CD4-positive, alpha-beta T cell (primary cell): ENCODE measurements around the gene KRT20. TPM values are rescaled to one million over a fixed set of nuclear protein-coding genes. Genes with fewer than 3 reads are reported as not detected.

Source experiments
- ATAC-seq: fragments of 200-7000 bp; cut with Tn5 transposase; one replicate; pipeline ENCODE4 v1.10.0; 2022; ENCODE audit warnings: mild to moderate bottlenecking; ENCODE audit not compliant: poor library complexity
- CTCF ChIA-PET: fragments of 350-600 bp; sonication (Branson Sonifier 250); formaldehyde crosslinking; loops from one replicate; lab custom pipeline; 2021; ENCODE audit warnings: antibody characterized with exemption, inconsistent platforms; lab: Charles Lee
- POLR2A ChIA-PET: fragments of 350-600 bp; sonication (Branson Sonifier 250); formaldehyde crosslinking; loops from one replicate; lab custom pipeline; 2021; ENCODE audit warnings: antibody characterized with exemption, inconsistent platforms; lab: Charles Lee
- DNase-seq, 14 experiments: peaks; one replicate each; pipeline ENCODE4 v3.0.0-alpha.2; 2013 to 2020; ENCODE audit warnings: mixed read lengths in 2 of 14
- H3K27ac ChIP-seq, 2 donors: one replicate each; pipeline versions ENCODE4 v1.5.1 to v1.7.0; 2013; ENCODE audit warnings: low read length in 2 of 2, low read depth in 1 of 2, mild to moderate bottlenecking in 1 of 2
- H3K27me3 ChIP-seq, 2 experiments: 1 replicate in 1 of 2; 2 replicates in 1 of 2; pipeline versions ENCODE4 v1.6.1 to v1.7.0; 2013; ENCODE audit warnings: low read length in 2 of 2, control low read depth in 1 of 2, mild to moderate bottlenecking in 1 of 2, moderate library complexity in 1 of 2; ENCODE audit not compliant: insufficient read depth in 2 of 2, control insufficient read depth in 1 of 2
- H3K36me3 ChIP-seq: one replicate; pipeline ENCODE4 v1.6.1; 2013; ENCODE audit warnings: low read length, control low read depth; ENCODE audit not compliant: insufficient read depth
- H3K4me1 ChIP-seq: one replicate; pipeline ENCODE4 v1.6.1; 2013; ENCODE audit warnings: low read length, control low read depth; ENCODE audit not compliant: insufficient read depth
- H3K4me3 ChIP-seq: one replicate; pipeline ENCODE4 v1.5.1; 2013; ENCODE audit warnings: mild to moderate bottlenecking, low read length, moderate library complexity
- H3K9me3 ChIP-seq, 2 experiments: 1 replicate in 1 of 2; 2 replicates in 1 of 2; pipeline versions ENCODE4 v1.6.1 to v1.7.0; 2013; ENCODE audit warnings: low read length in 2 of 2, mild to moderate bottlenecking in 2 of 2, control low read depth in 1 of 2, moderate library complexity in 1 of 2; ENCODE audit not compliant: control insufficient read depth in 1 of 2, insufficient read depth in 1 of 2
- H3K27ac Mint-ChIP-seq: one replicate; pipeline ENCODE4 v1.8.0; 2020; ENCODE audit warnings: mixed read lengths
- H3K27me3 Mint-ChIP-seq: one replicate; pipeline ENCODE4 v1.8.0; 2021; ENCODE audit warnings: mixed read lengths
- H3K36me3 Mint-ChIP-seq: one replicate; pipeline ENCODE4 v1.8.0; 2021; ENCODE audit warnings: low read depth, mixed read lengths
- H3K4me1 Mint-ChIP-seq: one replicate; pipeline ENCODE4 v1.8.0; 2021; ENCODE audit warnings: low read depth, mixed read lengths
- H3K4me3 Mint-ChIP-seq: one replicate; pipeline ENCODE4 v1.8.0; 2020; ENCODE audit warnings: mild to moderate bottlenecking, mixed read lengths
- H3K9me3 Mint-ChIP-seq: one replicate; pipeline ENCODE4 v1.8.0; 2020; ENCODE audit warnings: mixed read lengths
- CTCF ChIP-seq: fragments of 200-600 bp; IDR thresholded peaks from one replicate; pipeline ENCODE4 v1.8.0; 2022; ENCODE audit warnings: antibody characterized with exemption, mild to moderate bottlenecking
- intact Hi-C, 2 experiments: fragments of 100-400 bp; cut with DNase I in 1 of 2; cut with micrococcal nuclease in 1 of 2; formaldehyde crosslinking; loops; one replicate each; pipeline versions ENCODE4 v1.15.1 to v1.9.0; 2023 to 2025; cut with DNase I, micrococcal nuclease
- polyA plus RNA-seq, 2 donors: library from polyadenylated mRNA; unstranded; fragments of 120-200 nt; gene quantifications; one replicate each; pipeline ENCODE4 v1.2.1, GENCODE V29; 2013
- total RNA-seq, 174 experiments: library from RNA in 2 of 174; stranded (reverse) in 2 of 174; gene quantifications; one replicate each; pipeline ENCODE4 v1.2.3 and lab custom pipeline; 2021 to 2026

Gene KRT20, protein sequence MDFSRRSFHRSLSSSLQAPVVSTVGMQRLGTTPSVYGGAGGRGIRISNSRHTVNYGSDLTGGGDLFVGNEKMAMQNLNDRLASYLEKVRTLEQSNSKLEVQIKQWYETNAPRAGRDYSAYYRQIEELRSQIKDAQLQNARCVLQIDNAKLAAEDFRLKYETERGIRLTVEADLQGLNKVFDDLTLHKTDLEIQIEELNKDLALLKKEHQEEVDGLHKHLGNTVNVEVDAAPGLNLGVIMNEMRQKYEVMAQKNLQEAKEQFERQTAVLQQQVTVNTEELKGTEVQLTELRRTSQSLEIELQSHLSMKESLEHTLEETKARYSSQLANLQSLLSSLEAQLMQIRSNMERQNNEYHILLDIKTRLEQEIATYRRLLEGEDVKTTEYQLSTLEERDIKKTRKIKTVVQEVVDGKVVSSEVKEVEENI
- not detected for total RNA-seq
- not detected for polyA plus RNA-seq (2013, experiment 1 of 2)
- polyA plus RNA-seq (2013, experiment 2 of 2), result not detected
- 0 to 0.06 (median 0) reads per million in 172 experiments for total RNA-seq (lab: John Stamatoyannopoulos, UW)

GRCh38 chr17:40884708-40885512, at the start of gene KRT20:
KRT20 (minus strand) TSS chr17:40885242; CDS start chr17:40885185, 57 bp downstream.
- H3K4me3 Mint-ChIP-seq, result no peak within 1 kb of the TSS
- CTCF ChIA-PET, result interaction anchor here (1.0 kb wide), 1 partner anchor 664 kb away, joined by 3 read pairs; no protein-coding TSS in a partner anchor

DNA sequence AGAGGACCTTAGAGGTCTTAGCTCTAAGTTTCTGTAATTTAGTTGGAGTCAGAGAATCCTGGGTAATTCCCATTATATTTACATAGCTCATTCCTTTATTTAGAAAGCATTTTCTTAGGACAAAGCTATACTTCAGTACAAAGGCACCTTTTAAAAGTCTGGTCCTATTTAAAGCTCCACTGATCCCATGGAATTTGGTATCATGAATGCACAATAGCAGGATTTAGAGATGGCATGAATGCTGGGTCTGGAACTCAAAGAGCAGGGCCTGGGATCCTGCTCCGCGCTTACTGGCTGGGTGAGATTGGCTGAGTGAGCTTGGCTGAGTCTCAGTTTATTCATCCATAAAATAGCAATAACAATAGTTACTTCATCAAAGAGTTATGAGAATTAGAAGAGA, 47.6 kb upstream of the KRT20 start:
- Mint-ChIP-seq H3K9me3 (no peaks in the 10 kb centered on the region), H3K4me1 (no peaks in the 10 kb centered on the region), H3K36me3 (no peaks in the 10 kb centered on the region), H3K27me3 (peaks cover 55% of the 10 kb centered on the region), H3K27ac (no peak overlapping the region), H3K4me3 (no peak overlapping the region)
- intact Hi-C loops, result no loop called here
- Histone ChIP-seq H3K27ac (no peak overlapping the region), H3K4me1 (peaks cover 5% of the 10 kb centered on the region), H3K27me3 (no peaks in the 10 kb centered on the region), H3K36me3 (no peaks in the 10 kb centered on the region), H3K9me3 (peaks cover 0 to 4% of the 10 kb centered on the region in 2 experiments), H3K4me3 (no peak overlapping the region)
- POLR2A ChIA-PET, result no interaction called here
- DNase-seq (no peak), ATAC-seq (no peak)
- no peak for TF ChIP-seq CTCF
- CTCF ChIA-PET, result no interaction called here

More at GRCh38 chr17:40884708-40885512, at the start of gene KRT20:
- ATAC-seq (no peak), DNase-seq (no peak)
- no peak within 1 kb of the TSS for H3K4me3 ChIP-seq
- Mint-ChIP-seq H3K9me3 (no peaks in the 10 kb centered on the region), H3K27ac (no peak within 1 kb of the TSS), H3K27me3 (peaks cover 50% of the 10 kb centered on the region), H3K4me1 (no peaks in the 10 kb centered on the region), H3K36me3 (no peaks in the 10 kb centered on the region)
- no peak for TF ChIP-seq CTCF
- POLR2A ChIA-PET, result no interaction called here
- intact Hi-C loops, result no loop called here
- no peaks in the 10 kb centered on the region for H3K9me3 ChIP-seq
- no peaks in the 10 kb centered on the region for H3K4me1 ChIP-seq
- peaks cover 9 to 25% of the 10 kb centered on the region in 2 experiments for H3K27me3 ChIP-seq
- no peaks in the 10 kb centered on the region for H3K36me3 ChIP-seq
- no peak within 1 kb of the TSS for H3K27ac ChIP-seq

GRCh38 chr17:40931311-40931710, 46.3 kb upstream of the KRT20 start:
- TF ChIP-seq CTCF, result no peak
- ATAC-seq (no peak), DNase-seq (no peak)
- peaks cover 59% of the 10 kb centered on the region for H3K27me3 Mint-ChIP-seq
- no peak overlapping the region for H3K4me3 Mint-ChIP-seq
- Histone ChIP-seq H3K27me3 (peaks cover 0 to 9% of the 10 kb centered on the region in 2 experiments), H3K9me3 (peaks cover 0 to 2% of the 10 kb centered on the region in 2 experiments), H3K27ac (no peak overlapping the region), H3K4me1 (peaks cover 3% of the 10 kb centered on the region), H3K4me3 (no peak overlapping the region), H3K36me3 (no peaks in the 10 kb centered on the region)
- H3K27ac Mint-ChIP-seq, result no peak overlapping the region
- POLR2A ChIA-PET, result no interaction called here
- H3K9me3 Mint-ChIP-seq, result no peaks in the 10 kb centered on the region
- intact Hi-C loops, result no loop called here
- CTCF ChIA-PET, result no interaction called here
- H3K4me1 Mint-ChIP-seq, result no peaks in the 10 kb centered on the region
- no peaks in the 10 kb centered on the region for H3K36me3 Mint-ChIP-seq
